Smooth muscle cell (in vitro differentiated cells): ENCODE measurements around the gene ZFP28. TPM values are rescaled to one million over a fixed set of nuclear protein-coding genes. Genes with fewer than 3 reads are reported as not detected.

Experiments
- DNase-seq: peaks from one replicate; lab custom pipeline; 2025; ENCODE audit not compliant: unreplicated experiment; lab: John Stamatoyannopoulos, UW
- H2AFZ ChIP-seq: fragments of 200-600 bp; sonication (generic); 2 replicates; pipeline ENCODE4 v1.6.0; 2016; ENCODE audit warnings: antibody characterized with exemption, low read depth, mild to moderate bottlenecking
- H3F3A ChIP-seq: fragments of 200-600 bp; sonication (generic); 2 replicates; pipeline ENCODE4 v1.6.0; 2017; ENCODE audit warnings: antibody characterized with exemption, low read depth
- H3K27ac ChIP-seq: fragments of 200-600 bp; sonication (generic); 2 replicates; pipeline ENCODE4 v1.5.1; 2016; ENCODE audit warnings: low read depth, mild to moderate bottlenecking
- H3K27me3 ChIP-seq: fragments of 200-600 bp; sonication (generic); 2 replicates; pipeline ENCODE4 v1.6.1; 2016; ENCODE audit warnings: low read depth, mild to moderate bottlenecking
- H3K36me3 ChIP-seq: fragments of 200-600 bp; sonication (generic); 2 replicates; pipeline ENCODE4 v1.5.1; 2016; ENCODE audit warnings: low read depth
- H3K4me1 ChIP-seq: fragments of 200-600 bp; sonication (generic); 2 replicates; pipeline ENCODE4 v1.5.1; 2016; ENCODE audit warnings: low read depth
- H3K4me2 ChIP-seq: fragments of 200-600 bp; sonication (generic); 2 replicates; pipeline ENCODE4 v1.6.0; 2016; ENCODE audit warnings: mild to moderate bottlenecking
- H3K4me3 ChIP-seq: fragments of 200-600 bp; sonication (generic); 2 replicates; pipeline ENCODE4 v1.5.1; 2016; ENCODE audit warnings: mild to moderate bottlenecking
- H3K79me2 ChIP-seq: fragments of 200-600 bp; sonication (generic); 2 replicates; pipeline ENCODE4 v1.6.0; 2016; ENCODE audit warnings: low read depth, mild to moderate bottlenecking
- H3K9ac ChIP-seq: fragments of 200-600 bp; sonication (generic); 2 replicates; pipeline ENCODE4 v1.6.0; 2016; ENCODE audit warnings: low read depth
- H3K9me3 ChIP-seq: fragments of 200-600 bp; sonication (generic); replicated peaks from 2 replicates; pipeline ENCODE4 v1.5.1; 2016; ENCODE audit warnings: low read depth
- H4K20me1 ChIP-seq: fragments of 200-600 bp; sonication (generic); 2 replicates; pipeline ENCODE4 v1.6.0; 2016; ENCODE audit warnings: low read depth
- WGBS: methylation state at CpG from one replicate; pipeline ENCODE4 v1.1.7; 2016; ENCODE audit warnings: low lambda C conversion rate; 5-methylcytosine and 5-hydroxymethylcytosine counted together
- polyA plus RNA-seq: library from polyadenylated mRNA; unstranded; fragments of >200 nt; fragmentation: Nextera tagmentation; extraction: Ambion mirVana; gene quantifications from 2 replicates; pipeline ENCODE4 v1.2.1, GENCODE V29; 2016
- total RNA-seq: library from RNA; depleted of rRNA; stranded (reverse); fragments of >200 nt; gene quantifications from 2 replicates; pipeline ENCODE4 v1.2.3, GENCODE V29; 2014
- TF ChIP-seq, protein P1 (sequence below): fragments of 200-600 bp; sonication (generic); IDR thresholded peaks from 2 replicates; pipeline ENCODE4 v1.5.1; 2017; ENCODE audit warnings: borderline replicate concordance, mild to moderate bottlenecking, antibody characterized with exemption; ENCODE audit not compliant: insufficient read depth, poor library complexity, severe bottlenecking

Gene ZFP28
- total and polyA plus RNA-seq, 2 experiments from 2014 or later: 6.2 to 6.9 TPM

DNA sequence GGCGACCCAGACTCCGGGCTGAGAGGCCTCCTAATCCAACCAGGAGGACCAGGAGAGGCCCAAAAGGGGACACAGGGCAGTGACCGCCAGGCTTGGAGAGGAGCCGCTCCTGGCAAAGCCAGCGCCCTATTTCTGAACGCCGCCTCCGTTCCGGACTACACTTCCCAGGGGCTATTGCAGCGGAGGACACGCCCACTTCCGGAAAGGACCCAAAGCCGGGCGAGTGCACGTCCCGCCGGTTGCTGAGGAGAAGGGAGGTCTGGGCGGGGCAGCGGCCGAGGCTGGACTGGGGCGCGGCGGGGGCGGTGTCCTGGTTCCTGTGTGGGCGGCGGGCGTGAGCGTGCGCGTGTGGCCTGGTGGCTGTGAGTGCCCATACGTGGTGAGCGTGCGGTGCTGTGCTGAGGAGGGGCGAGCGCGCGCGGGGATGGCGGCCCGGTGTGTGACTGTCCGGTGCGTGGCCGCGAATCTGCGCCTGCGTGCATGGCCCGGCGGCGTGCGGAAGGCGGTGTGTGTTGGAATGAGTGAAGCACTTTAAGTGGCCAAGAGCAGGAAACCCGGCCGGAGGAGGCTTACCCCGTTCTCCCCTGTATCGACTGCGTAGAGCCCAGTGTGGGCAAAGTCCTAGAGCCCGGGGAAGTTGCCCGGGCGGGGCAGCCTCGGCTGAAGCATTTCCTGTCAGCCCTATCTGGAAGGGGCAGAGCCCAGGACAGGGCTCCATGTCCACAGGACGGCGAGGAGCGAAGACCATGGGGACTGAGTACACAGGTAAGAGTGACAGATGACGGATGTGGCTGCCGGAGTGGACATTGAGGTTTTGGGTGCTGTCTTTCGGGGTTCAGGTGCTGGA is 28.7 kb downstream of the ZFP28 start, which contains the start of gene ZNF470:
Gene ZNF470, plus strand, starts transcription at position 195 of the 847 bp plus-strand sequence. CDS start 2,844 bp downstream, outside the sequence.
- no peaks in the 10 kb centered on the region for H3F3A ChIP-seq
- peaks cover 44% of the 10 kb centered on the region for H3K36me3 ChIP-seq
- peak; percentile 70 for DNase-seq
- H3K9me3 ChIP-seq: peaks cover 45% of the 10 kb centered on the region
- H3K27me3 ChIP-seq: no peaks in the 10 kb centered on the region
- peak within 1 kb of the TSS; percentile 98 for H2AFZ ChIP-seq
- no peaks in the 10 kb centered on the region for H4K20me1 ChIP-seq
- H3K4me1 ChIP-seq: no peaks in the 10 kb centered on the region
- peak within 1 kb of the TSS; percentile 10 for H3K27ac ChIP-seq
- 8% methylated on average over 48 of the region's 66 CpGs for WGBS
- TF ChIP-seq, protein P1, sequence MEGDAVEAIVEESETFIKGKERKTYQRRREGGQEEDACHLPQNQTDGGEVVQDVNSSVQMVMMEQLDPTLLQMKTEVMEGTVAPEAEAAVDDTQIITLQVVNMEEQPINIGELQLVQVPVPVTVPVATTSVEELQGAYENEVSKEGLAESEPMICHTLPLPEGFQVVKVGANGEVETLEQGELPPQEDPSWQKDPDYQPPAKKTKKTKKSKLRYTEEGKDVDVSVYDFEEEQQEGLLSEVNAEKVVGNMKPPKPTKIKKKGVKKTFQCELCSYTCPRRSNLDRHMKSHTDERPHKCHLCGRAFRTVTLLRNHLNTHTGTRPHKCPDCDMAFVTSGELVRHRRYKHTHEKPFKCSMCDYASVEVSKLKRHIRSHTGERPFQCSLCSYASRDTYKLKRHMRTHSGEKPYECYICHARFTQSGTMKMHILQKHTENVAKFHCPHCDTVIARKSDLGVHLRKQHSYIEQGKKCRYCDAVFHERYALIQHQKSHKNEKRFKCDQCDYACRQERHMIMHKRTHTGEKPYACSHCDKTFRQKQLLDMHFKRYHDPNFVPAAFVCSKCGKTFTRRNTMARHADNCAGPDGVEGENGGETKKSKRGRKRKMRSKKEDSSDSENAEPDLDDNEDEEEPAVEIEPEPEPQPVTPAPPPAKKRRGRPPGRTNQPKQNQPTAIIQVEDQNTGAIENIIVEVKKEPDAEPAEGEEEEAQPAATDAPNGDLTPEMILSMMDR: no peak
- peak within 1 kb of the TSS; percentile 90 for H3K4me2 ChIP-seq
- peak within 1 kb of the TSS; percentile 63 for H3K9ac ChIP-seq
- peak within 1 kb of the TSS; percentile 91 for H3K4me3 ChIP-seq
- peaks cover 7% of the 10 kb centered on the region for H3K79me2 ChIP-seq

- Histone ChIP-seq H3K9me3 (peaks cover 80% of the 10 kb centered on the region), H3K36me3 (peaks cover 86% of the 10 kb centered on the region), H2AFZ (no peak overlapping the region), H3K27me3 (no peaks in the 10 kb centered on the region), H3K4me1 (no peaks in the 10 kb centered on the region), H3K27ac (no peak overlapping the region), H4K20me1 (no peaks in the 10 kb centered on the region), H3K4me3 (no peak overlapping the region), H3F3A (no peaks in the 10 kb centered on the region), H3K9ac (no peak overlapping the region), H3K4me2 (no peak overlapping the region), H3K79me2 (peaks cover 7% of the 10 kb centered on the region)
- DNase-seq: no peak
- TF ChIP-seq, protein P1: no peak
- WGBS: 68% methylated on average over 2 of the region's 2 CpGs
These were observed 33.8 kb downstream of the ZFP28 start for GRCh38 chr19:56572589-56572988.

GRCh38 chr19:56573914-56574313 is 35.2 kb downstream of the ZFP28 start:
- WGBS: 97% methylated on average over 3 of the region's 3 CpGs
- H3K9me3 ChIP-seq: peaks cover 89% of the 10 kb centered on the region

More at GRCh38 chr19:56573914-56574313, 35.2 kb downstream of the ZFP28 start:
- TF ChIP-seq, protein P1: no peak
- Histone ChIP-seq H3K4me3 (peak overlapping the region; percentile 15), H3K27ac (no peak overlapping the region), H3K27me3 (no peaks in the 10 kb centered on the region), H3K9ac (no peak overlapping the region), H3K4me2 (no peak overlapping the region), H3F3A (no peaks in the 10 kb centered on the region), H3K36me3 (peaks cover 91% of the 10 kb centered on the region), H3K79me2 (no peaks in the 10 kb centered on the region), H2AFZ (no peak overlapping the region), H4K20me1 (no peaks in the 10 kb centered on the region), H3K4me1 (no peaks in the 10 kb centered on the region)
- DNase-seq: no peak
